ENCODE data around the gene ZNF335.

DNA sequence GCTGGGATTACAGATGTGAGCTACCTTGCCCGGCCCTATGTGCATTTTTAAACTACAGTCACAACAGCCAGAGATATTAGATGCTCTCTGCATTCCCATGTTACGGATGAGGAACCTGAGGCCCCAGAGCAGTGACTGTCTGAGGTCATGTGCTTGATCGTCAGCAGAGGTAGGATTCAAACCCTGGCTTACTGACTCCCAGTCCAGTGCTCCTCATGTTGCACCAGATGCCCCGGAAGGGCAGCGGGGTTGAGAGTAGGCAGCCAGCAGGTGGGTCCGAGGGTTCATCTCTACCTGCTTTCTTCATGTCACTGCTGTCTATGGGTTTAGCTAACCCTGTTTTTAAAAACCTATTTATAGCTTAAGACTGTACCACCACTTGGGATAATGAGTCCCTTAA lies 9.3 kb upstream of the ZNF335 start:
- no peak for TF ChIP-seq EZH2 (IDR thresholded peaks at IDR 0.05; ENCODE audit: borderline replicate concordance)
- TF ChIP-seq, protein P1, sequence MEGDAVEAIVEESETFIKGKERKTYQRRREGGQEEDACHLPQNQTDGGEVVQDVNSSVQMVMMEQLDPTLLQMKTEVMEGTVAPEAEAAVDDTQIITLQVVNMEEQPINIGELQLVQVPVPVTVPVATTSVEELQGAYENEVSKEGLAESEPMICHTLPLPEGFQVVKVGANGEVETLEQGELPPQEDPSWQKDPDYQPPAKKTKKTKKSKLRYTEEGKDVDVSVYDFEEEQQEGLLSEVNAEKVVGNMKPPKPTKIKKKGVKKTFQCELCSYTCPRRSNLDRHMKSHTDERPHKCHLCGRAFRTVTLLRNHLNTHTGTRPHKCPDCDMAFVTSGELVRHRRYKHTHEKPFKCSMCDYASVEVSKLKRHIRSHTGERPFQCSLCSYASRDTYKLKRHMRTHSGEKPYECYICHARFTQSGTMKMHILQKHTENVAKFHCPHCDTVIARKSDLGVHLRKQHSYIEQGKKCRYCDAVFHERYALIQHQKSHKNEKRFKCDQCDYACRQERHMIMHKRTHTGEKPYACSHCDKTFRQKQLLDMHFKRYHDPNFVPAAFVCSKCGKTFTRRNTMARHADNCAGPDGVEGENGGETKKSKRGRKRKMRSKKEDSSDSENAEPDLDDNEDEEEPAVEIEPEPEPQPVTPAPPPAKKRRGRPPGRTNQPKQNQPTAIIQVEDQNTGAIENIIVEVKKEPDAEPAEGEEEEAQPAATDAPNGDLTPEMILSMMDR (IDR thresholded peaks at IDR 0.05; ENCODE audit: poor library complexity): no peak
